ENCODE results near the gene SPPL2C.
A peak's percentile ranks its signal among the peaks of the same experiment; 100 is the strongest.

The SPPL2C gene

GRCh38 chr17:45844695-45845375 is at the start of gene SPPL2C:
Gene SPPL2C (plus strand): TSS chr17:45844881. CDS start chr17:45844907, 26 bp downstream.
- no peak for DNase-seq

GRCh38 chr17:45800816-45801215 is 43.9 kb upstream of the SPPL2C start:
- DNase-seq, result no peak

- no peak for DNase-seq
Measured at GRCh38 chr17:45801421-45801820, 43.3 kb upstream of the SPPL2C start.

GRCh38 chr17:45808845-45809244 is 35.8 kb upstream of the SPPL2C start:
- DNase-seq, result no peak

GRCh38 chr17:45809499-45809898 is 35.2 kb upstream of the SPPL2C start:
- peak; percentile 76 for DNase-seq

- peak; percentile 37 for DNase-seq
Measured at GRCh38 chr17:45812102-45812501, 32.6 kb upstream of the SPPL2C start.

- DNase-seq, result no peak
Measured at GRCh38 chr17:45813048-45813725, 31.5 kb upstream of the SPPL2C start.

- no peak for DNase-seq
Measured at GRCh38 chr17:45814622-45815606, 29.8 kb upstream of the SPPL2C start.

GRCh38 chr17:45815752-45816151 is 28.9 kb upstream of the SPPL2C start:
- no peak for DNase-seq

GRCh38 chr17:45818041-45818440 is 26.6 kb upstream of the SPPL2C start:
- DNase-seq, result no peak

GRCh38 chr17:45818699-45819098 is 26.0 kb upstream of the SPPL2C start:
- no peak for DNase-seq

- DNase-seq, result no peak
Measured at GRCh38 chr17:45819632-45820031, 25.0 kb upstream of the SPPL2C start.

- no peak for DNase-seq
Measured at GRCh38 chr17:45820052-45820780, 24.5 kb upstream of the SPPL2C start.

GRCh38 chr17:45821147-45821546 is 23.5 kb upstream of the SPPL2C start:
- no peak for DNase-seq

- DNase-seq, result no peak
Measured at GRCh38 chr17:45823598-45823997, 21.1 kb upstream of the SPPL2C start.

- DNase-seq, result no peak
Measured at GRCh38 chr17:45824475-45824874, 20.2 kb upstream of the SPPL2C start.

- no peak for DNase-seq
Measured at GRCh38 chr17:45824901-45825492, 19.7 kb upstream of the SPPL2C start.

GRCh38 chr17:45825792-45826191 is 18.9 kb upstream of the SPPL2C start:
- DNase-seq, result no peak

GRCh38 chr17:45826919-45827588 is 17.6 kb upstream of the SPPL2C start:
- no peak for DNase-seq

GRCh38 chr17:45828171-45828570 is 16.5 kb upstream of the SPPL2C start:
- no peak for DNase-seq

- no peak for DNase-seq
Measured at GRCh38 chr17:45828582-45829133, 16.0 kb upstream of the SPPL2C start.

Measured in NCI-H1694 (cell line).